ENCODE results near the gene IL12RB1. TPM values are rescaled to one million over a fixed set of nuclear protein-coding genes. Genes with fewer than 3 reads are reported as not detected.

The IL12RB1 gene
- total and polyA plus RNA-seq, 2 of the 8 experiments (the other 6 are each of a cell fraction or from before 2014, with no cell fraction given): 0.03 TPM; not detected in 1

DNA sequence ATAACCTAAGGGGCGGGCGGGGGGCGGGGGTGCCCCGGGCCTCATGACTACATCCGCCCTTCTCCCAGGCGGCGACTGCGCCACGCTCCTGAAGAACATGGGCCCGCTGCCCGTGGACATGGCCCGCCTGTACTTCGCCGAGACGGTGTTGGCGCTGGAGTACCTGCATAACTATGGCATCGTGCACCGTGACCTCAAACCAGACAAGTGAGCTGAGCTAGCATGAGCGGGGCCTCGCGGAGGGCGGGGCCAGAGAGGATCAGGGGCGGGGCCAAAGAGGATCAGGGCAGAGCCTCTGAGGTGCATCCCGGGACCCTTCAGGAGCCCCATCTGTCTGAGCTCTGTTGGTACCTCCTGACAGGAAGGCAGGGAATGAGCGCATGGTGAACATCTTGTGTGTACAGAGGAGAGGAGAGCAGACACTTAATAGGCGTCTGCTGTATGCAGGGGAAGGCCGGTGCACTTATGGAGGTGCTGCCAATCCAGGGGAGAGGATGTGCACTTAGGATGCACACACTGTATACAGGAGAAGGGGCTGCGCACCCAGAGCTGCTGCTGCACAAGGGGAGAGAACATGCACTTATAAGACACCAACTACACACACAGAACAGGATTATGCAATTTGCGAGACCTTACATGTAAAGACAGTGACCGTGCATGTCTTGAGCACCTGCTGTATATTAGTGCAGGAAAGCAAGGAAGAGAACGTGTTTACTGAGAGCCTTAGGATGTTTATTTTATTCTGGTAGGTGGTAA lies 45.3 kb upstream of the IL12RB1 start:
- H2BK15ac ChIP-seq (ENCODE audit: low read length): no peak overlapping the region
- no peak overlapping the region for H3K9ac ChIP-seq (replicated peaks in 1 of 4; ENCODE audit: extremely low read depth in 1 of 4, low read depth in 3 of 4, low read length in 3 of 4)
- CTCF ChIA-PET (ENCODE audit: partially characterized antibody): interaction anchor here (0.6 to 1.5 kb wide), 7 partner anchors 14 to 134 kb away, joined by 3 to 4 read pairs (median 3); no protein-coding TSS in a partner anchor
- no peak overlapping the region for H3K4ac ChIP-seq (replicated peaks; ENCODE audit: insufficient read length, low read depth, low read length)
- no peak overlapping the region for H3K4me2 ChIP-seq (ENCODE audit: insufficient read depth in 1 of 2, low read depth in 2 of 2, low read length in 2 of 2)
- 81% methylated on average over 17 of the region's 31 CpGs; no CpG with 5 or more reads in 1 of the 2 experiments for WGBS, 2 experiments (ENCODE audit: extremely low coverage in 1 of 2, insufficient coverage in 1 of 2, insufficient read length in 1 of 2, insufficient replicate concordance in 2 of 2, low coverage in 1 of 2, low lambda C conversion rate in 2 of 2, missing lambda C conversion rate in 1 of 2)
- no peak overlapping the region for H4K5ac ChIP-seq (ENCODE audit: insufficient read length, low read depth, low read length)
- H3K79me1 ChIP-seq (ENCODE audit: low read depth, low read length): no peaks in the 10 kb centered on the region
- no peaks in the 10 kb centered on the region for H3K27me3 ChIP-seq (replicated peaks in 1 of 4; ENCODE audit: control insufficient read depth in 3 of 4, extremely low read depth in 1 of 4, insufficient read depth in 3 of 4, low read length in 3 of 4)
- no peak overlapping the region for H3K14ac ChIP-seq (ENCODE audit: insufficient read length)
- no peak overlapping the region for H3K18ac ChIP-seq (ENCODE audit: extremely low read depth, low read length)
- no peak overlapping the region for H4K8ac ChIP-seq (ENCODE audit: extremely low read depth, insufficient read depth, low read length)
- no peak overlapping the region for H3K23ac ChIP-seq (ENCODE audit: insufficient read length)
- no peak overlapping the region for H3K4me3 ChIP-seq (ENCODE audit: extremely low read depth in 1 of 4, insufficient read depth in 2 of 4, low read depth in 3 of 4, low read length in 4 of 4)
- H2BK5ac ChIP-seq (ENCODE audit: low read depth, low read length): no peak overlapping the region
- H3K27ac ChIP-seq (ENCODE audit: low read depth, low read length): no peak overlapping the region
- peaks cover 0 to 2% of the 10 kb centered on the region in 2 experiments for H4K20me1 ChIP-seq (replicated peaks in 1 of 2; ENCODE audit: control insufficient read depth in 1 of 2, insufficient read depth in 2 of 2, low read length in 2 of 2)
- peaks cover 0 to 15% (median 8%) of the 10 kb centered on the region in 4 experiments; a peak in 6 of 8 replicates for H3K36me3 ChIP-seq (ENCODE audit: control insufficient read depth in 2 of 4, insufficient read depth in 4 of 4, low read length in 3 of 4)
- H4K91ac ChIP-seq (replicated peaks; ENCODE audit: insufficient read length, low read length): no peak overlapping the region
- no peak overlapping the region for H2BK20ac ChIP-seq (ENCODE audit: low read length)
- no peak overlapping the region for H2BK120ac ChIP-seq (replicated peaks; ENCODE audit: low read depth, low read length)
- no peaks in the 10 kb centered on the region for H3K4me1 ChIP-seq (replicated peaks in 1 of 4; ENCODE audit: control insufficient read depth in 3 of 4, insufficient read depth in 4 of 4, low read length in 3 of 4)
- no peaks in the 10 kb centered on the region for H3K9me3 ChIP-seq (ENCODE audit: insufficient read depth in 2 of 2, low read depth in 1 of 2, low read length in 1 of 2)
- no peak overlapping the region for H2AFZ ChIP-seq (ENCODE audit: low read length)
- FAIRE-seq (no peak), DNase-seq (ENCODE audit: low read depth in 1 of 2, low spot score in 2 of 2) (peak in 1 of 2 experiments; percentile 88)
- no peaks in the 10 kb centered on the region for H3K79me2 ChIP-seq (ENCODE audit: control insufficient read depth in 1 of 2, insufficient read depth in 2 of 2, low read length in 2 of 2)
- H2AK5ac ChIP-seq (ENCODE audit: low read depth, low read length): no peak overlapping the region
- no peaks in the 10 kb centered on the region for H3K23me2 ChIP-seq (ENCODE audit: low read depth, low read length)
- POLR2A ChIA-PET (ENCODE audit: partially characterized antibody): interaction anchor here (0.9 to 1.8 kb wide), 3 partner anchors 10 to 29 kb away, joined by 3 read pairs; no protein-coding TSS in a partner anchor
- H3K56ac ChIP-seq (replicated peaks; ENCODE audit: insufficient read length, low read depth, low read length): no peak overlapping the region
- H2BK12ac ChIP-seq (ENCODE audit: low read depth, low read length): no peak overlapping the region
- no peak for TF ChIP-seq NANOG (IDR thresholded peaks at IDR 0.05; ENCODE audit: insufficient read depth, low read depth, low read length, poor library complexity, severe bottlenecking)
- TF ChIP-seq, protein P1, sequence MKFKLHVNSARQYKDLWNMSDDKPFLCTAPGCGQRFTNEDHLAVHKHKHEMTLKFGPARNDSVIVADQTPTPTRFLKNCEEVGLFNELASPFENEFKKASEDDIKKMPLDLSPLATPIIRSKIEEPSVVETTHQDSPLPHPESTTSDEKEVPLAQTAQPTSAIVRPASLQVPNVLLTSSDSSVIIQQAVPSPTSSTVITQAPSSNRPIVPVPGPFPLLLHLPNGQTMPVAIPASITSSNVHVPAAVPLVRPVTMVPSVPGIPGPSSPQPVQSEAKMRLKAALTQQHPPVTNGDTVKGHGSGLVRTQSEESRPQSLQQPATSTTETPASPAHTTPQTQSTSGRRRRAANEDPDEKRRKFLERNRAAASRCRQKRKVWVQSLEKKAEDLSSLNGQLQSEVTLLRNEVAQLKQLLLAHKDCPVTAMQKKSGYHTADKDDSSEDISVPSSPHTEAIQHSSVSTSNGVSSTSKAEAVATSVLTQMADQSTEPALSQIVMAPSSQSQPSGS (IDR thresholded peaks at IDR 0.05; ENCODE audit: low read length): no peak
- TF ChIP-seq ASH2L (IDR thresholded peaks at IDR 0.05; ENCODE audit: low read length): no peak
- no peak for TF ChIP-seq SAP30 (IDR thresholded peaks at IDR 0.05; ENCODE audit: insufficient read depth, insufficient replicate concordance, low read length)
- no peak for TF ChIP-seq CBX5 (IDR thresholded peaks at IDR 0.05; ENCODE audit: low read depth, low read length)
- TF ChIP-seq RNF2 (IDR thresholded peaks at IDR 0.05; ENCODE audit: borderline replicate concordance, low read depth, low read length, missing control alignments, poor library complexity, severe bottlenecking): no peak
- TF ChIP-seq BACH1 (IDR thresholded peaks at IDR 0.05; ENCODE audit: low read length): no peak
- no peak for TF ChIP-seq SP4 (IDR thresholded peaks at IDR 0.05; ENCODE audit: low read length)
- no peak for TF ChIP-seq SIX5 (IDR thresholded peaks at IDR 0.05; ENCODE audit: low read depth, low read length)
- no peak for TF ChIP-seq EGR1 (IDR thresholded peaks at IDR 0.05; ENCODE audit: borderline replicate concordance, low read depth, low read length)
- no peak for TF ChIP-seq TEAD4 (IDR thresholded peaks at IDR 0.05; ENCODE audit: low read depth, low read length)
